ENCODE results near the gene FIZ1. TPM values are rescaled to one million over a fixed set of nuclear protein-coding genes. Genes with fewer than 3 reads are reported as not detected.

The FIZ1 gene
- total and polyA plus RNA-seq, 7 donors, result 3.5 to 9.6 (median 8.9) TPM

DNA sequence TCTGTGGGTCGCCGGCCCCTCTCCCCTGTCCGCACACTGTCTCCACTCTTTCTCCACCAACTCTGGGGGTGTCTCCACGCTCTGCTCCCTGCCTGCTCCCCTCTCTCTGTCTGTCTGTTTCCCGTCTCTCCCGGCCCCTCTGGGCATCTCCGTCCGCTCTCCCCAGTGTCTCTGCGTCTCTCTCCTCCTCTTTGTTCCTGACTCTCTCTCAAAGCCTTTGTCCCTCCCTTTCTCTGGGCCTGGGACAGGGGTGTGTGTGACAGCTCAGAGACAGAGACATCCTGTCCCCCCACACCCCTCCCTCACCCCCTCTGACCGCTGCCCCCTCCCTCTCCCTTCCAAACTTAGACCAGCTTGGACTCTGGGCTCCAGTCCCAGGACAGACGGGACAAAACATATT is 53.3 kb downstream of the FIZ1 start:
- peaks cover 0 to 8% (median 0%) of the 10 kb centered on the region in 4 donors for H3K4me1 ChIP-seq

GRCh38 chr19:55545443-55545842 is 53.9 kb downstream of the FIZ1 start, which contains the start of gene SBK3:
TSS of gene SBK3 (minus strand) at chr19:55545543. CDS start at chr19:55545543, 0 bp downstream.
- H3K27me3 ChIP-seq, result peaks cover 5 to 49% (median 41%) of the 10 kb centered on the region in 3 donors

More for the DNA sequence above, 53.3 kb downstream of the FIZ1 start:
- peak overlapping the region in 1 of 4 donors; percentile 55 for H3K27ac ChIP-seq
- intact Hi-C loops (cut with DNase I), result no loop called here
- no peak for TF ChIP-seq CTCF (IDR thresholded peaks at IDR 0.05)
- no peak for TF ChIP-seq EP300 (IDR thresholded peaks at IDR 0.05)
- TF ChIP-seq POLR2A (IDR thresholded peaks at IDR 0.05), result no peak
- TF ChIP-seq POLR2AphosphoS5 (IDR thresholded peaks at IDR 0.05), result no peak
- H3K27me3 ChIP-seq, result peaks cover 5 to 55% (median 45%) of the 10 kb centered on the region in 3 donors
- DNase-seq, result no peak
- H3K4me3 ChIP-seq, result no peak overlapping the region
- no peaks in the 10 kb centered on the region for H3K9me3 ChIP-seq
- WGBS, 2 donors, result 70 to 78% methylated on average over 11 of the region's 11 CpGs
- H3K36me3 ChIP-seq, result no peaks in the 10 kb centered on the region

GRCh38 chr19:55544776-55545439 is 54.4 kb downstream of the FIZ1 start:
- TF ChIP-seq EP300 (IDR thresholded peaks at IDR 0.05) (no peak), CTCF (IDR thresholded peaks at IDR 0.05) (no peak), POLR2AphosphoS5 (IDR thresholded peaks at IDR 0.05) (no peak), POLR2A (IDR thresholded peaks at IDR 0.05) (no peak)
- DNase-seq, result no peak
- Histone ChIP-seq H3K9me3 (no peaks in the 10 kb centered on the region), H3K27ac (no peak overlapping the region), H3K4me3 (no peak overlapping the region), H3K27me3 (peaks cover under 1 to 44% (median 36%) of the 10 kb centered on the region in 3 donors), H3K36me3 (no peaks in the 10 kb centered on the region), H3K4me1 (peaks cover 0 to 8% (median 0%) of the 10 kb centered on the region in 4 donors)
- intact Hi-C loops (cut with DNase I), result no loop called here
- 56 to 77% methylated on average over 23 of the region's 23 CpGs for WGBS, 2 donors

More at GRCh38 chr19:55545443-55545842, 53.9 kb downstream of the FIZ1 start, which contains the start of gene SBK3:
- Histone ChIP-seq H3K36me3 (no peaks in the 10 kb centered on the region), H3K4me3 (no peak within 1 kb of the TSS), H3K9me3 (no peaks in the 10 kb centered on the region), H3K4me1 (peaks cover 0 to 8% (median 0%) of the 10 kb centered on the region in 4 donors), H3K27ac (peak within 1 kb of the TSS in 1 of 4 donors; percentile 55)
- TF ChIP-seq POLR2AphosphoS5 (IDR thresholded peaks at IDR 0.05) (no peak), EP300 (IDR thresholded peaks at IDR 0.05) (no peak), POLR2A (IDR thresholded peaks at IDR 0.05) (no peak), CTCF (IDR thresholded peaks at IDR 0.05) (no peak)
- DNase-seq, result no peak
- intact Hi-C loops (cut with DNase I), result no loop called here
- 85 to 89% methylated on average over 10 of the region's 10 CpGs for WGBS, 2 donors

GRCh38 chr19:55544014-55544413 is 55.3 kb downstream of the FIZ1 start:
- intact Hi-C loops (cut with DNase I), result no loop called here
- peaks cover 0 to 8% (median 0%) of the 10 kb centered on the region in 4 donors for H3K4me1 ChIP-seq
- 81 to 88% methylated on average over 15 of the region's 15 CpGs for WGBS, 2 donors
- no peak overlapping the region for H3K27ac ChIP-seq
- H3K36me3 ChIP-seq, result no peaks in the 10 kb centered on the region
- TF ChIP-seq POLR2AphosphoS5 (IDR thresholded peaks at IDR 0.05) (no peak), CTCF (IDR thresholded peaks at IDR 0.05) (no peak), POLR2A (IDR thresholded peaks at IDR 0.05) (no peak), EP300 (IDR thresholded peaks at IDR 0.05) (no peak)
- peaks cover 0 to 42% (median 31%) of the 10 kb centered on the region in 3 donors for H3K27me3 ChIP-seq
- H3K4me3 ChIP-seq, result no peak overlapping the region
- H3K9me3 ChIP-seq, result no peaks in the 10 kb centered on the region
- DNase-seq, result no peak

Measured in sigmoid colon (tissue), 7 donors.